Measurements from ENCODE around the gene TMEM163.
A peak's percentile ranks its signal among the peaks of the same experiment; 100 is the strongest.

The TMEM163 gene

GRCh38 chr2:134461511-134461910 lies 257.3 kb downstream of the TMEM163 start:
- DNase-seq (ENCODE audit: low spot score) = no peak
- no peak overlapping the region for H3K27ac ChIP-seq
- TF ChIP-seq CTCF (conservative IDR thresholded peaks at IDR 0.05; ENCODE audit: low read depth) = no peak
- ChIA-PET CTCF (no interaction called here), POLR2A (ENCODE audit: low non-redundant PET) (no interaction called here)

GRCh38 chr2:134460583-134460998 lies 258.2 kb downstream of the TMEM163 start:
- DNase-seq (ENCODE audit: low spot score) = peak; percentile 67
- ChIA-PET POLR2A (ENCODE audit: low non-redundant PET) (no interaction called here), CTCF (interaction anchor here (0.5 to 1.3 kb wide), 11 partner anchors 9 to 1070 kb away, joined by 3 to 6 read pairs (median 4); no protein-coding TSS in a partner anchor)
- TF ChIP-seq CTCF (conservative IDR thresholded peaks at IDR 0.05; ENCODE audit: low read depth) = peak; percentile 66
- H3K27ac ChIP-seq = no peak overlapping the region

GRCh38 chr2:134459706-134460406 lies 258.9 kb downstream of the TMEM163 start:
- no peak for DNase-seq (ENCODE audit: low spot score)
- H3K27ac ChIP-seq = no peak overlapping the region
- no peak for TF ChIP-seq CTCF (conservative IDR thresholded peaks at IDR 0.05; ENCODE audit: low read depth)
- ChIA-PET CTCF (interaction anchor here (0.6 to 1.3 kb wide), 8 partner anchors 9 to 938 kb away, joined by 3 to 6 read pairs (median 4); no protein-coding TSS in a partner anchor), POLR2A (ENCODE audit: low non-redundant PET) (no interaction called here)

- DNase-seq (ENCODE audit: low spot score) = no peak
- POLR2A ChIA-PET (ENCODE audit: low non-redundant PET) = no interaction called here
- H3K27ac ChIP-seq = no peak overlapping the region
- CTCF ChIA-PET = no interaction called here
- TF ChIP-seq CTCF (conservative IDR thresholded peaks at IDR 0.05; ENCODE audit: low read depth) = no peak
Observed at GRCh38 chr2:134458950-134459349, 259.9 kb downstream of the TMEM163 start.

GRCh38 chr2:134458473-134458853 lies 260.3 kb downstream of the TMEM163 start:
- no peak for DNase-seq (ENCODE audit: low spot score)
- no peak for TF ChIP-seq CTCF (conservative IDR thresholded peaks at IDR 0.05; ENCODE audit: low read depth)
- POLR2A ChIA-PET (ENCODE audit: low non-redundant PET) = no interaction called here
- H3K27ac ChIP-seq = no peak overlapping the region
- CTCF ChIA-PET = no interaction called here

GRCh38 chr2:134457765-134458472 lies 260.9 kb downstream of the TMEM163 start:
- no peak for DNase-seq (ENCODE audit: low spot score)
- CTCF ChIA-PET = no interaction called here
- POLR2A ChIA-PET (ENCODE audit: low non-redundant PET) = no interaction called here
- TF ChIP-seq CTCF (conservative IDR thresholded peaks at IDR 0.05; ENCODE audit: low read depth) = no peak
- no peak overlapping the region for H3K27ac ChIP-seq

All from RWPE1 (cell line).